Measurements from ENCODE around the gene PIAS3. TPM values are rescaled to one million over a fixed set of nuclear protein-coding genes. Genes with fewer than 3 reads are reported as not detected.

The PIAS3 gene
- total RNA-seq, 2 donors from 2014 or later, result 14.1 to 15.8 TPM

DNA sequence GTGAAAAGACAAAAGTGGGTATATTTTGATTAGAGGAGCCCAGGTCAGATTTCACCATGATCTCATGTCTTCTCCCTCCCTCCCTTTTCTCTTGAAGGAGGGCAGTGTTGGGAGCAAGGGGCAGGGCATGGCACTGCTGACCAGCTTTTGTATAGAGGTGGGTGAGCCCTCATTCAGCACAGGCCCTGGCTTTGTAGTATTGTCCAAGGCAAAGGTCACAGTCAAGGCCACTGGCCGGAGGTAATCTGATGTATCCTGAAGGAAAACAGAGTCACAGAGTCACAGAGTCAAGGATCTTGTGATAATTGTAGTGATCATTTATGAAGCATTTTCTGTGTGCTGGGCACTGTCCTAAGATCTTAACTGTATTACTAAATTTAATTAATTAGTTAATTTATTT, 39.1 kb upstream of the PIAS3 start:
- no peak overlapping the region for H3K27ac ChIP-seq
- intact Hi-C loops (cut with DNase I), result no loop called here

DNA sequence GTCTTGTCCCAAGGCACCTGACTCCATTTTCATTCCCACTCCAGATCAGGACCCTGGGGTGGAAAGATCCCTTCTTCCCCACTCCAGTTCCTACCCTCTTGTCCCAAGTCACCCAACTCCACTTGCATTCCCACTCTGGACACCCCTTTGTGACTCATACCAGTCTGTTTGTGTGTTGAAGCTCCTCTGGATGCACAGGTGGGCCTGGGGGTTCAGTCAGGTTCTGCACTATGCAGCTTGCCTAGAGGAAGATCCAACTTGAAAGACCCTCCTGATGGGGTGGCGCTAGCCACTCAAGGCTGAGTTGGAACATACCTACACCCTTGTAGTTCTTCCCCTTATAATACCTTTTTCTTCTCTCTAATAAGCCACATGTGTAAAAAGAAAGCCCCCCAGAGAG, 36.6 kb upstream of the PIAS3 start:
- Histone ChIP-seq H3K36me3 (no peaks in the 10 kb centered on the region), H3K27me3 (no peaks in the 10 kb centered on the region), H3K9me3 (no peaks in the 10 kb centered on the region), H3K27ac (no peak overlapping the region), H3K4me1 (peaks cover 7% of the 10 kb centered on the region), H3K9ac (ENCODE audit: low read depth in 2 of 2, low read length in 2 of 2) (no peak overlapping the region), H3K4me3 (no peak overlapping the region)
- no peak for DNase-seq
- intact Hi-C loops (cut with DNase I), result no loop called here
- TF ChIP-seq CTCF (IDR thresholded peaks at IDR 0.05), result no peak

More for the DNA sequence above, 39.1 kb upstream of the PIAS3 start:
- Histone ChIP-seq H3K4me1 (no peaks in the 10 kb centered on the region), H3K27me3 (no peaks in the 10 kb centered on the region), H3K9ac (ENCODE audit: low read depth in 2 of 2, low read length in 2 of 2) (no peak overlapping the region), H3K36me3 (no peaks in the 10 kb centered on the region), H3K9me3 (no peaks in the 10 kb centered on the region), H3K4me3 (no peak overlapping the region)
- DNase-seq, result no peak
- no peak for TF ChIP-seq CTCF (IDR thresholded peaks at IDR 0.05)

DNA sequence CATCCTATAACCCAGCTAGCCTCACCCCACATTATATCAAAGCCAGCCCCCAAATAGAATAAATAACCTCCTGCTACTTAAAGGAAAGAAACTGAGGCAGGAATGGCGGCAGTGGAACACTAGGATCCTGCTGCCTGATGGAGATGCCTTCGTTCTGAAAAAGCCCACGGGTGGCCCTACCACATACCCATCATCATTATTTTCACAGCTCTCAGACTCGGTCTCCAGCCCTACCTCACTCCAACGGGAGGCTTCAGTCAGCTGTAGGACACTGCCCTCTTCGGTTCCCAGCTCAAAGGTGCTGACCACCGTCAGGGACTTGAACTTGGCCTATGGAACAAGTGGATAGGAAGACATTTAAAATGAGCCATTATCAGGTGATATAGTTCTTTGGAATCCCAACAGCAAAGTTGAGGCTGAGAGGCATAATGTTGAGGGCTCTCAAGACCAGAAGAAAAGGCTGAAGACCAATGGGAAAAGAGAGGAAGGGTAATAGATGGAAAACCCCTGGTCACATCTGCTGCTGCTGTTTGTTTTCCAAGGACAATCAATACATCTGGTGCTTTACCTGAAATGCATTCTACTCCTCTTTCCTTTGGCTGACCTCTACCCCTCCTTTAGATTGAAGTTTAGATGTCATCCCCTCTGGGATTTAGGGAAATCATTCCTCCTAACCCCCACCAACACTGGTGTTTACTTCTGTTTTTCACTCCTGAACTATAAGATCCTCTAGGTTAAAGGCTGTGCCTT, 34.6 kb upstream of the PIAS3 start:
- intact Hi-C loops (cut with DNase I), result no loop called here
- no peaks in the 10 kb centered on the region for H3K27me3 ChIP-seq
- TF ChIP-seq CTCF (IDR thresholded peaks at IDR 0.05), result no peak
- H3K4me1 ChIP-seq, result peaks cover 7% of the 10 kb centered on the region
- no peak overlapping the region for H3K27ac ChIP-seq
- H3K4me3 ChIP-seq, result no peak overlapping the region
- DNase-seq, result no peak
- no peaks in the 10 kb centered on the region for H3K36me3 ChIP-seq
- H3K9ac ChIP-seq (ENCODE audit: low read depth in 2 of 2, low read length in 2 of 2), result no peak overlapping the region
- no peaks in the 10 kb centered on the region for H3K9me3 ChIP-seq

DNA sequence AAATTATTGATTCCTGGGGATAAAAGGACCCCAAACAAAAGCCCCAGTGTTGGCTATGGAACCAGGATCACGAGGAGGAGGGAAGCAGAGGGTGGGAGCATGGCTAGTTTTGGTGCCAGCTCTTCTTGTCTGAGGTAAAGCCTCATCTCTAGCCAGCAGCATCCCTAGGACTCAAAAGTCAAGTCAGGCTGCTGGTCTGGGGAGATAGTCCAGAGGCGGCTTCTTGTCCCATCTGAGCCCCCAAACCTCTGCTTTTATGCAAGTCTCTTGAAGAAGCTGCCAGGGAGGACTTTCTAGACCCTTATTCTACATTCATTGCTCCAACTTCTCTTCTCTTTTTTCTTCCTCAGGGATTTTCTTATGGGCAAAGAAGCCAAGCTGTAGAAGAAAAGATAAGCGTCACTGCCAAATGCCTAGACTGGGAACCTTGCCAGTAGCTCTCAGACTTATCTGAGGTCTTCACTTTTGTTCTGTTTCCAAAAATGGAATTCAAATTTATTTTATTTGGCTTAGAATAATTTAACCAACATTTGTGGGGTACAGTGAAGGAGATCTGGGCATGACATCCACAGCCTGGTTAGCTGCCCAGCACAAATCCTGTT, 33.7 kb upstream of the PIAS3 start:
- intact Hi-C loops (cut with DNase I), result no loop called here
- TF ChIP-seq CTCF (IDR thresholded peaks at IDR 0.05), result no peak
- H3K27ac ChIP-seq, result peak overlapping the region; percentile 84
- no peaks in the 10 kb centered on the region for H3K9me3 ChIP-seq
- no peak for DNase-seq
- no peak overlapping the region for H3K4me3 ChIP-seq
- peak overlapping the region in 1 of 2 donors; percentile 42 for H3K9ac ChIP-seq (ENCODE audit: low read depth in 2 of 2, low read length in 2 of 2)
- H3K36me3 ChIP-seq, result no peaks in the 10 kb centered on the region
- peaks cover 7% of the 10 kb centered on the region for H3K4me1 ChIP-seq
- no peaks in the 10 kb centered on the region for H3K27me3 ChIP-seq

DNA sequence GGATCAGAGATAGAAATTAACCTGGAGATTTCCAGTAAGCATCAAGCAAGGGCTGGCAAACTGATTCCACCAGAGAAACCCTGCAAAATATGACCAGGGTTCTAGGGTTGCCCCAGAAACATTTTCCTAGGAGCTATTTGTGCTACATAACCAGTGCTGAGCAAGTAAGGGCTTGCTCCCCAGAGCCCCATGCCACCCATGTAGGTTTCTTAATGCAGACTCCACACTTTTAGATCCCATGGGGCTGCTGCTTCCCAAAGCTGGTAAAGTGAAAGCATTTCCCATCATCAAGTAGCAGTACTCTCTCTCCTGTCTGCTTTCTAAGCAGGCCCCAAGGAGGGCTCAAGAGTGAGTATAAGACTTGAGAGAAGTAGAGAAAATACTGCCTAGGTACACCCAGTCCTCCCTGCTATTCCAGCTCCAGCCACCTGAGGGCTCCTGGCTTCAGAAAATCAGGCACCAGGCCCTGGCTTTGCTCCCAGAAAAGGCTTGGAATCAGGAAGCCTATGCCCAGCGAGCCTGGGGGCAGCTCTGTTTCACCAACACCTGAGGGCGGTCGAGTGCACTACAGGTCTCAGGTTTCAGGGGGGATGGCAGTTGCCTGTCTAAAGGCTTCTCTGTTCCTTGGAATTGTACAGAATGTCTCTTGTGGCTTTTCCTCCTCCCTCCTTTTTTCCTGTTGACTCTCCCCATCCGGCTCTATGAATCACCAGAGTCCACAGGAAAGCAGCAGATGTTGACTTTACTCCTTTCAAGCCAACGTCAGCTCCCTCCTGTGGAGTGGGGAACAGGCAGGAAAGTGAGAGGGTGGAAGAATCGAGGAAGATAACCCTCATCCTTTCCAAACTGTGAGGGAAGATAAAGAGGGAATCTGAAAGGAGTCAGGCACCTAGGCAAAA, 33.0 kb upstream of the PIAS3 start:
- Histone ChIP-seq H3K36me3 (no peaks in the 10 kb centered on the region), H3K9me3 (no peaks in the 10 kb centered on the region), H3K4me3 (no peak overlapping the region), H3K27ac (peak overlapping the region; percentile 84), H3K9ac (ENCODE audit: low read depth in 2 of 2, low read length in 2 of 2) (peak overlapping the region in 1 of 2 donors; percentile 42), H3K4me1 (peaks cover 7% of the 10 kb centered on the region), H3K27me3 (no peaks in the 10 kb centered on the region)
- peak; percentile 97 for DNase-seq
- intact Hi-C loops (cut with DNase I), result loop anchor here (2.0 kb wide), 1 partner anchor 121 kb away; no protein-coding TSS in a partner anchor
- peak; percentile 90 for TF ChIP-seq CTCF (IDR thresholded peaks at IDR 0.05)
